SHP77 treated with DMSO at 0.1 percent for 48 hours (cell line): ENCODE results near the gene TUFT1.
"Not testable (repeated sequence)": the region's sequence is repeated elsewhere in the genome, so short reads cannot be mapped to it uniquely, and the experiment has no call there.

Source experiments
- DNase-seq: peaks from one replicate; lab custom pipeline; 2025; lab: John Stamatoyannopoulos, UW

TUFT1 gene

DNA sequence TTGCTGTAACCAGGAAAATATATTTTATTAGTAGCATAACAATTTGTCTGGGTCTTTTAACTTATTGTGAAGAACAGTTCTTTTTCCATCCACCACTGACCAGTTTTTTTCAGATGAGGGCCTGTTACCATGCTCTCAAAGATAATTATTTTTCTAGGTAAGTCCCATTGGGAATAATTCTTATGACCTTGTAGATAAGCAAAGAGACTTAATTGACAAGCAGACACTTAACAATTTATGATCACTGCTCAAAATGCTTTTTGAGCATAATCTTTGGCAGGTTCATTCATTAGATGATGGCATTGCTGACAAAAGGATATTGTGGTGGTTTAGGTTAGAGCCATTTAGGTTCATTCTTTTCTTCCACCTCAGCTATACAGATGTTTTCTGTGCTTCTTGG is 78.4 kb downstream of the TUFT1 start:
- DNase-seq = no peak

DNA sequence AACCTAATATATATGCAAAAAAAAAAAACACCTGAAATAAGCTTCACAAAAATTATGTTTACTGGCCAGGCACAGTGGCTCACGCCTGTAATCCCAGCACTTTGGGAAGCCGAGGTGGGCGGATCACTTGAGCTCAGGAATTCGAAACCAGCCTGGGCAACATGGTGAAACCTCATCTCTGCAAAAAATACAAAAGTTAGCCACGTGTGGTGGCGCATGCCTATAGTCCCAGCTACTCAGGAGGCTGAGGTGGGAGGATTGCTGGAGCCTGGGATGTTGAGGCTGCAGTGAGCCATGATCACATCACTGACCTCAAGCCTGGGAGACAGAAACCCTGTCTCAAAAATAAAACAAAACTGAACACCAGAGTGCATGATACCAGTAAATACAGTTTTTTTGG is 78.9 kb downstream of the TUFT1 start:
- DNase-seq = not testable (repeated sequence)

DNA sequence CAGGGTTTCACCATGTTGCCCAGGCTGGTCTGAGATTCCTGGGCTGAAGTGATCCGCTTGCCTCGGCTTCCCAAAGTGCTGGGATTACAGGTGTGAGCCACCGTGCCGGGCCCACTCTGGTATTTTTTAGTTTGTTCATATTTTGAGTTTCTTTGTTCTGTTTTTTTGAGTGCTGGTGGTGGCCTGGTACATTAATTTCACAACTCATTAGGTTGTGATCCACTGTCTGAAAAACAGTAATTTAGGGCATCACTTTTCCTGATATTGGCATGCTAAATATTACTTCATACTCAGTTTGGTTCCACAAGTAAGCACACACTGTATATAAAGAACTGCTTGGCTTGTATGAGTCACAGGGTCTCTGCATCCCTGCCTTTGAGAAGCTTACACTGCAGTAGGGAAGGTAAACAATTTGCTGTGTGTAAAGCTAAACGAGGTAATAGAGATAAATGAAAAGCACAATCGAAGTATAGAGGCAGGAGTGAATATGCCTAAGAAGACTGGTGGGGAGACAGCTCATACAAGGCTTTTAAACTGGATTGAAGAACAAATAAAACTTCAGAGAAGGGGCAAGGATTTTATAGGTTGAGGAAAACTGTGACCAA is 79.5 kb downstream of the TUFT1 start:
- no peak for DNase-seq

DNA sequence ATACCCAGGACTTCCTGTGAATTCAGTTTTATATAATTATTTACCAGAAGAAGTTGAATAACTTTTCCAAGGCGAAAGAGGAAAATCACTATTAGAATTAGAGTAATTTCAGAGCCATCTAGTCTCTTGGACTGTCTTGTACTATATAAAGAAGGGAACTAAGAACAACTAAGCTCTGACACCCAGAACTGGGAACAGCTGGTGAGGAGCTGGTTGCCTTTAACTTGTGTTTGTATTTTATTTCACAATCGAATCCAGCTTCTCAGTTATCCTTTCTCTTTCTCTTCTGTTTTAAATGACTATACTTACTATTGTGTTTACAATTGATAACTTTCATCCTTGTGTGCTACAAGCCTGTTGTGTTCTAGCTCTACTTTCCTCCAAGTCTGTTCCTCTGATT is 80.2 kb downstream of the TUFT1 start:
- no peak for DNase-seq

DNA sequence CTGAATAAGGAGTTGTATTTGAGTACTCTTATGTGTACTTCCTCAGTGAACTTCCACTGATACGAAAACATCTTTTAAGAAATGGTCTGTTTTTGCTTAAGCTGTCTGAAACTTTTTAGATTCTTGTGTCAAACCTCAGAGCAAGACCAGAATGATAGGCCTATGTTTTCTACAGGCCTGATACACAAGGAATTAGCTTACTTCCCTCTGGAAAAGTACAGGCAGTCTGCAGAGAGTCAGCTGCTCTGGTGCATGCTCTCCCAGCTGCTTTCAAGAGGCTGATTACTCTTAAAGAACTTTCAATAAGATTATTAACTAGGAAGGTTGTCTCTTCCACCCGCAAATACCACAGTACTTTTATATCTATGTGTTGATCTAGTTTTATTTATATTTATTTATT is 81.2 kb downstream of the TUFT1 start:
- DNase-seq = no peak

GRCh38 chr1:151624783-151625182 is 84.7 kb downstream of the TUFT1 start:
- DNase-seq = no peak

DNA sequence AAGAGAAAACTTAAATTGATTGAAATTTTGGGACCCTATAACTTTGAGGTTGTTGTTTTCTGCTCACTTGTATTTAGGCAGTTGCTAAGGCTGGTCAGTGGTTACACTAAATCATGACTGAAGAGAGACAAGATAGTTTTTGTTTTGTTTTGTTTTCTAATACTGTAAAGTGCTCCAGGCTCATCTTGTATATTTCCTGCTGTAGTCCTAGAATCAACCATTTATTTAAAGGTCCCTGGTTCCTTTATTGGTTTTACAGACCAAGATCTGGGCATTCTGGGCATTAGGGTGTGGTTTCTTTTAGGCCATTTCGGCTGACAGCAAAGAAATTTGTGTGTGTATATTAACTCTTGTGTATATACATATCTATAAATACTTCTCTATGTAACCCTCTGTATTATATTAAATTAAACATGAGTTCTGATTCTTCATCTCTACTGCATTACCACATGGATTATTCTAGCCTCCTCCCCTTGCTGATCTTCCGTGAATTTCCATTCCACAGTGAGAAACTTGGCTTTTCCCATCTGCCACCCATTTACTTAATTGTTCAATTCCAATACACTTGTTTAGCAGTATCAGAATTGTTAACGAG is 86.7 kb downstream of the TUFT1 start:
- no peak for DNase-seq

DNA sequence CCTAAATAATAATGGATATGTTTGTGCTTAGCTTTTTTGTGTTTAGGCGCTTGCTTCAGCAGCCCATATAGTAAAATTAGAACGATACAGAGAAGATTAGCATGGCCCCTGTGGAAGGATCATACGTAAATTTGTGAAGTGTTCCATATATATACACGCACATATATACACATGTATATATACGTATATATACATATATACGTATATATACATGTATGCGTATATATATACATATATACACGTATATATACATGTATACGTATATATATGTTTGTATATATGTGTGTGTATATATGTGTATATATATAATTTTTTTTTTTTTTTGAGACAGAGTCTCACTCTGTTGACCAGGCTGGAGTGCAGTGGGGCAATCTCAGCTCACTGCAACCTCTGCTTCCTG is 89.2 kb downstream of the TUFT1 start:
- no peak for DNase-seq
